Activated T-helper 2 cell treated with anti-CD3 and anti-CD28 coated beads, Interferon-gamma antibody, Interleukin-2, Interleukin-4, amounts not matched to agents 10 μg/mL and 5 μg/mL and 100 μg/mL, durations not matched to agents 14 hours and 24 hours and 36 hours (primary cell): ENCODE measurements around the gene PYY. TPM values are rescaled to one million over a fixed set of nuclear protein-coding genes. Genes with fewer than 3 reads are reported as not detected.
"Not testable (repeated sequence)": the region's sequence is repeated elsewhere in the genome, so short reads cannot be mapped to it uniquely, and the experiment has no call there.

ENCODE experiments used
- DNase-seq: peaks from one replicate; pipeline ENCODE4 v3.0.0; 2021; ENCODE audit warnings: low spot score
- H3K27ac Mint-ChIP-seq: one replicate; pipeline ENCODE4 v1.8.0; 2021; ENCODE audit warnings: mixed read lengths
- H3K27me3 Mint-ChIP-seq: one replicate; pipeline ENCODE4 v1.8.0; 2021; ENCODE audit warnings: low read depth, mixed read lengths
- H3K36me3 Mint-ChIP-seq: one replicate; pipeline ENCODE4 v1.8.0; 2021; ENCODE audit warnings: low read depth, mixed read lengths
- H3K4me1 Mint-ChIP-seq: one replicate; pipeline ENCODE4 v1.8.0; 2021; ENCODE audit warnings: low read depth, mixed read lengths
- H3K4me3 Mint-ChIP-seq: one replicate; pipeline ENCODE4 v1.8.0; 2021; ENCODE audit warnings: low read depth, mild to moderate bottlenecking, moderate library complexity, mixed read lengths
- H3K9me3 Mint-ChIP-seq: one replicate; pipeline ENCODE4 v1.8.0; 2021; ENCODE audit warnings: mixed read lengths
- intact Hi-C: fragments of 100-400 bp; cut with micrococcal nuclease; formaldehyde crosslinking; loops from one replicate; pipeline ENCODE4 v1.15.1; 2023
- total RNA-seq: library from RNA; stranded (reverse); gene quantifications from 2 replicates; pipeline ENCODE4 v1.2.3, GENCODE V29; 2022

The PYY gene
- total RNA-seq, 1 donor from 2014 or later = 0.18 TPM

DNA sequence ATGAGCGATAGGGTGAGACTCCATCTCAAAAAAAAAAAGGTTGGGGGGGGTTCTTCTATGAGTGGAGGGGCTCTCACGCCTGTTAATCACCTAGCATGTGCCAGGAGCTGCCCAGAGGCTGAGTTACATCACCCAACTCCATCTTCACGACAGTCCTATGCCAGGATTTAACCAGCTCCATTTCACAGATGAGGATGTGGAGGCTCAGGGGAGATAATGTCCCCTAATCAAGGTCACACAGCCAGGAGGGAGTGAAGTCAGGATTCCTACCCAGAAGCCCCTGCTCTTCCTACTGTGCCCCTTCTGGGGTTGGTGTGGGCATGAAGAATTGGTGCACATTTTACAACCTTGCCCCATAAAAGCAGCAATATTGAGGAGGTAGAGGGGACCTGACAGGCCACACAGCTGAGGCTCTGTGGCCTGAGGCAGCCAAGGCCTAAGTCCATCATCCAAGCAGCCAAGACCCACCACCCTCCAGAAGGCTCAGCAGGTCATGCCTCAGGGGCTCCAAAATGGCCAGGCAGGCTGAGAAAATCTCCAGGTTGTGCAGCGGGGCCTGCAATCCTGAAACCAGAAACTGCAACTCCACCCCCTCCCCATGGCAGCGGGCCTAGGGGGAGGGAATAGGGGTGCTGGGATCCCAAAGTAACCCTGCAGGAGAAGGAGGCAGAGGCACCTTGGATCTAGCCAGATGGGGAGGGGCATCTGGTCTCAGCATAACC is 18.4 kb downstream of the PYY start:
- no peaks in the 10 kb centered on the region for H3K36me3 Mint-ChIP-seq
- no peaks in the 10 kb centered on the region for H3K4me1 Mint-ChIP-seq
- no peak for DNase-seq
- no peaks in the 10 kb centered on the region for H3K9me3 Mint-ChIP-seq
- H3K27ac Mint-ChIP-seq = no peak overlapping the region
- H3K27me3 Mint-ChIP-seq = peaks cover 22% of the 10 kb centered on the region
- H3K4me3 Mint-ChIP-seq = no peak overlapping the region
- intact Hi-C loops = no loop called here

DNA sequence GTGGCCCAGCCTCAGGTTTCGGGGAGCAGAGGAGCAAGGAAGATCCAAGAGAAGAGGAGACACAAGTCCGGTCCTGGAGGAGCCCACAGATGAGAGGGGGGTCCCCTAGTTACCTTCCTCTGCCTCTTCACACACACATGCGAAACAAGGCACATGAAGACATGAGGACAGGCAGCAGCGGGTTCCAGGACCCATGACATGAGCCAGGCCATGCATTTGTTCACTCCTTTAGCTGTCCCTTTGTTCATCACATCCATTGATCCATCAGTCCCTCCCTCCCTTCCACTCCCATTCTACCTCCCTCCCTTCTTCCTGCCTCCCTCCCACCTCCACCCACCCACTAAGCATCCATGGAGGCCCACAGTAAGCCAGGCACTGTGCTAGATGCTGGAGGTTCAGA is 20.8 kb downstream of the PYY start:
- peaks cover 12% of the 10 kb centered on the region for H3K27me3 Mint-ChIP-seq
- H3K4me3 Mint-ChIP-seq = no peak overlapping the region
- no peak overlapping the region for H3K27ac Mint-ChIP-seq
- no peak for DNase-seq
- peaks cover 8% of the 10 kb centered on the region for H3K4me1 Mint-ChIP-seq
- intact Hi-C loops = no loop called here
- H3K9me3 Mint-ChIP-seq = no peaks in the 10 kb centered on the region
- H3K36me3 Mint-ChIP-seq = no peaks in the 10 kb centered on the region

DNA sequence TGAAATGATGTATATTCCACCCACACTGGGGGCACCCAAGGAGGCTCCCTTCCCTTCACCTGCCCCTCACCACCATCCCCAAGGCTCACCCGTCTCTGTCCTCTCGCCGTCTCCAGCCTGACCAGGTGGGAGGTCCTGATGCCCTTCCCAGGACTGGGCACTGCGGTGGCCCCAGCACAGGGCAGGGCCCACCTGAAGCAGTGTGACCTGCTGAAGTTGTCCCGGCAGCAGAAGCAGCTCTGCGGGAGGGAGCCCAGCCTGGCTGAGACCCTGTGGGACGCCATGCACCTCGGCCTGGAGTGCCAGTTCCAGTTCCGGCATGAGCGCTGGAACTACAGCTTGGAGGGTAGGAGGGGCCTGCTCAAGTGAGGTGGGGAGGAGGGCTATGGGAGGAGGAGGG is 21.4 kb downstream of the PYY start:
- no peak overlapping the region for H3K27ac Mint-ChIP-seq
- peaks cover 16% of the 10 kb centered on the region for H3K27me3 Mint-ChIP-seq
- intact Hi-C loops = no loop called here

DNA sequence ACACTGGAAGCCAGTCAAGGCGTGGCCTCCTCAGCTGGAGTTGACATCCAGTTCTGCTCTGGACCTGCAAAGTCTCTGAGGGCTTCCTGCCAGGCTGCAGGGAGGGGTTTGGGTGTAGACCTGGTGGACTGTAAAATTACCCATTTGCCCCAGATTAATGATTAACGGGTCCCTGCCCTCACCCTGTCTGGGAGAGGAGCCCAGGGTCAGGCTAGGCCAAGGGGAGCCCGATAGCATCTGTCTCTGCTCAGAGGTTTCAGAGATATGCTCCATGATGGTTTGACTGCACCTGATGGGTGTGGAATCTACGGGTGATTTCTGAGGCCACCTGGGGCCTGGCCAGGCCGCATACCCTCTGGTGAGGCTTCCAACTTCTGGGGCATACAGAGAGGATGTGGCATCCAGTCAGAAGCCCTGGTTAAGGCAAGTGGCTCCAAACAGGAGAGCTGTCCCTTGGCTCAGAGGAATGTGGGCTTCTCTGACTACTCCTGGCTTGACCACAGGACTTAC is 22.6 kb downstream of the PYY start:
- Mint-ChIP-seq H3K27ac (no peak overlapping the region), H3K27me3 (peaks cover 11% of the 10 kb centered on the region), H3K4me1 (peaks cover 17% of the 10 kb centered on the region), H3K36me3 (no peaks in the 10 kb centered on the region), H3K9me3 (no peaks in the 10 kb centered on the region), H3K4me3 (no peak overlapping the region)
- intact Hi-C loops = no loop called here
- no peak for DNase-seq

More for the DNA sequence above, 21.4 kb downstream of the PYY start:
- no peaks in the 10 kb centered on the region for H3K9me3 Mint-ChIP-seq
- H3K4me3 Mint-ChIP-seq = no peak overlapping the region
- H3K36me3 Mint-ChIP-seq = no peaks in the 10 kb centered on the region
- DNase-seq = no peak
- H3K4me1 Mint-ChIP-seq = peaks cover 12% of the 10 kb centered on the region

DNA sequence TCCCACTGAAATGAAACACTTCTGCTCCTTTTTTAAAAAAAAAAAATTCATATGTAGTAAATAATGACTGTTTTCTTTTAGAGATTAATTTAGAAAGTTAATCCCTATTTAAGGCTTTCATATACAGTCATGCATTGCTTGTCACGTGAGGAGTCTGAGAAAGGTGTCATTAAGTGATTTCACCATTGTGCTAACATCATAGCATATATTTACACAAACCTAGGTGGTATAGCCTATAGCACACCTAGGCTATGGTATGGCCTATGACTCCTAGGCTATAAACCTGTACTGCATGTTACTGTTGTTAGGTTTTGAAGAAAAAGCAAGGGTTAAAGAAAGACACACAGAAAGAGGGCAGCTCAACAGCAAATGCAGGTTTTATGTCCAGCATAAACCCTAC is 25.1 kb downstream of the PYY start:
- Mint-ChIP-seq H3K36me3 (no peaks in the 10 kb centered on the region), H3K4me1 (peaks cover 27% of the 10 kb centered on the region), H3K27me3 (peaks cover 13% of the 10 kb centered on the region), H3K27ac (no peak overlapping the region), H3K4me3 (no peak overlapping the region), H3K9me3 (no peaks in the 10 kb centered on the region)
- intact Hi-C loops = no loop called here
- no peak for DNase-seq

DNA sequence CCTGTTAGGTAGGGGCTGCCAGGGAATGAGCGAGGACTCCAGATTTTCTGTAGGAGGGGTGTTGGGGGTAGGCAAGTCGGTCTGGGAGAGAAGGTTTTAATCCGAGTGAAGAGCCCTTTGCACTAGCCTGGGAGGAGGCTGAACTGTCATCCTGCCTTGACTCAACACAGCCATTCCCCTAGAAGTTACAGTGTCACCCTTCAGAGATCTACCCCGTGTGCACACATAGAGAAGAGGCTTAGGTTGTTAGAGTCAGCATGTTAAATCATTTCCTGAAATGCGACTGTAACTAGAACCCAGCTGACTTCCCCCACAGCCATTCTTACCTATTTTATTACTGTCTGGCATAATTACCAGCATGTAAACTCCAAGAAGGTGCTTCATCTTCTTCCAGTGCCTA is 25.8 kb downstream of the PYY start:
- H3K27ac Mint-ChIP-seq, intact Hi-C loops, H3K9me3 Mint-ChIP-seq, DNase-seq, H3K36me3 Mint-ChIP-seq: not testable (repeated sequence)
- Mint-ChIP-seq H3K27me3 (peaks cover 13% of the 10 kb centered on the region), H3K4me3 (peak overlapping the region; percentile 68), H3K4me1 (peaks cover 27% of the 10 kb centered on the region)

DNA sequence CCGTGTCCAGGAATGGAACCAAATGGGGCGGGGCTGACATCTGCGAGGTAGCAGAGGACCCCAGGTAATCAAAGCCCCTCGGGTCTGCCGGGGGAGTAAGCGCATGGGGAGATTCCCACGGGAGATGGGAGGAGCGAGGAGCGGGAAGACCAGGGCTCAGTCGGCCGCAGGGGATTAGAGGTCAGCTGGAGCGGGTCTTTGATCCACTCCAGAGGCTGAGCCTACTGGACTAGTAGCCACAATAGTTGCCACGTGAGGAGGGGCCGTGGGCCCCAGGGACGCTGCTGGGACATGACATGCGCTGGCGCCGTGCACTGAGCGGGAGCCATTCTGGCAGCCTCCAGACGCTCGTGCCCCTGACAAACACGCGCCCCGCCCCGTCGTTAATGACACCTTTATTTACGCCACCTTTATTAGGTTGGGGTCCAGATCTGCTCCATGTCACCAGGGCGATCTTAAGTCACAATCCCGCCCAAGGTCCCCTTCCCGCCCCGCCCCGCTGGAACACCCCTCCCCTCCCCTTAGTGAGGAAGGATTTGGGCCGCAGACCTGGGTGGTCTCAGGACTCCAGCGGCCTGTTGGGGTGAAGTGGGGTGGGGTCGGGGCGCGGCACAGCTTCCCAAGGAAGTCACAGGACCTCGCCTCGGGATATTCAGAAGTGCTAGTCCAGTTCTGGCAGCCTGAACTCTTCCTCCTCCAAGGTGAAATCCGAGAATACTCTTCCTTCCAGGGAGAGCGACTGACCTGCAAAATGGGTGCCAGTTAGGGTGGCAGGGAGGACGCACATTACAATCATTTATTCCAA is 26.5 kb downstream of the PYY start:
- H3K9me3 Mint-ChIP-seq = no peaks in the 10 kb centered on the region
- H3K27ac Mint-ChIP-seq = no peak overlapping the region
- peaks cover 13% of the 10 kb centered on the region for H3K27me3 Mint-ChIP-seq
- intact Hi-C loops = no loop called here
- H3K4me1 Mint-ChIP-seq = peaks cover 27% of the 10 kb centered on the region
- DNase-seq = no peak
- H3K36me3 Mint-ChIP-seq = no peaks in the 10 kb centered on the region
- peak overlapping the region; percentile 68 for H3K4me3 Mint-ChIP-seq

DNA sequence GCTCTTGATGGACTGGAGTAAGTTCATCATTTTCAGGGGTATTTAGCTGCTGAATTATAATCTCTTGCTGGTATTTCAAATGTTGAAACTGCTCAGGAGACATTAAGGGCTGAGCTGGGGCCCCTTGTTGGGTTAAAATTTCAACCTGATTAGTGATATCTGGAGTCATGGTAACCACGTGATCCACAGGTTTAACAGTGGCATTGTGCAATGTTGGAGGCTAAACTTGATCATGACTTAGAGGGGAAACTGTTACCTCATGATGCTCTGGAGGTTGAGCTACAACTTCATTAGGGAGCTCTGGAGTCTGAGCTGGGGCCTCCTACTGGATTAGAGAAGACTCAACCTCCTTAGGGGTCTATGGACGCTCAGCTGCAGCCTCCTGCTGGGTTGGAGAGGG is 29.2 kb downstream of the PYY start:
- DNase-seq = no peak
- Mint-ChIP-seq H3K9me3 (no peaks in the 10 kb centered on the region), H3K27ac (no peak overlapping the region), H3K36me3 (no peaks in the 10 kb centered on the region), H3K27me3 (peaks cover 13% of the 10 kb centered on the region), H3K4me1 (peaks cover 27% of the 10 kb centered on the region), H3K4me3 (no peak overlapping the region)
- intact Hi-C loops = no loop called here

DNA sequence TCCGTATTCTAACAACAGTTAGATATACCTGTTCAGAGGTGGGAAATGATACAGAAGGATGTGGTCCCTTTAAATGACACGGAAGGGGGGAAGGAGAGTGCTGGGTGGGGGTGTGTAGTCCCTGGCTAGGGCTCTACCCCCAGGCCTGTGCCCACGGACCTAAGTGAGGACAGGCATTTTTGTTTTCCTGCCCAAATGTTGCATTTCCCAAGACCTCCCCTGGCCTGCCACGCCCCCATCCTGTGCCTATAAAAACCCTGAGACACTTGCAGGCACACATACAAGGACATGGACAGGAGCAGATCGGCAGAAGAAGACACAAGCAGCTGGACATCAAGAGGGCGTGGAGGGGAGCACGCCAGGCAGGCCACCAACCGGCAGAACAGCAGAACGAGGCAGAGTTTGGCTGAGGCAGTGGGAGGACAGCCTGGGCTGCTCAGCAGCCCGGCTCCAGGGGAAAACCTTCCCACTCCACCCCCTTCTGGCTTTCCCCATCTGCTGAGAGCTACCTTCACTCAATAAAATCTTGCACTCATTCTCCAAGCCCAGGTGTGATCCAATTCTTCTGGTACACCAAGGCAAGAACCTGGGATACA is 33.1 kb downstream of the PYY start:
- Mint-ChIP-seq H3K4me1 (peaks cover 15% of the 10 kb centered on the region), H3K36me3 (no peaks in the 10 kb centered on the region), H3K27ac (no peak overlapping the region), H3K9me3 (no peaks in the 10 kb centered on the region), H3K4me3 (no peak overlapping the region), H3K27me3 (peaks cover 9% of the 10 kb centered on the region)
- intact Hi-C loops = no loop called here
- no peak for DNase-seq

DNA sequence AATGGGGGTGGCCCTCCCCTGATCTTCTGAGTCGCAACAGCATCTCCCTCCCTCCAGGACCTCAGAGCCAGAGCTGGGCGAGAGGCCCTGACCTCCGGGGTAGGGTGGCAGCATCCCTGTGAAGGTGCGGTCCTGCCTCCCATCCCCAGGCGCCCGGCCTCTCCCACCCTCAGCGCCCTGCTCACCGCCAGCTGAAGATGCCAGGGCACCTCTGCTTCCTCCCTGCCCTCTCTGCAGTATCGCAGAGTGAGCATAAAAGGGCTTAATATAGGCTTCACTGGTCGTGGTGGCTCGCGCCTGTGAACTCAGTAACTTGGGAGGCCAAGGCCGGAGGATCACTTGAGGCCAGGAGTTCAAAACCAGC is 35.7 kb downstream of the PYY start:
- Mint-ChIP-seq H3K27me3 (peaks cover 9% of the 10 kb centered on the region), H3K4me1 (peaks cover 5% of the 10 kb centered on the region), H3K9me3 (no peaks in the 10 kb centered on the region), H3K27ac (no peak overlapping the region), H3K36me3 (no peaks in the 10 kb centered on the region), H3K4me3 (peak overlapping the region; percentile 49)
- DNase-seq = no peak
- intact Hi-C loops = no loop called here

DNA sequence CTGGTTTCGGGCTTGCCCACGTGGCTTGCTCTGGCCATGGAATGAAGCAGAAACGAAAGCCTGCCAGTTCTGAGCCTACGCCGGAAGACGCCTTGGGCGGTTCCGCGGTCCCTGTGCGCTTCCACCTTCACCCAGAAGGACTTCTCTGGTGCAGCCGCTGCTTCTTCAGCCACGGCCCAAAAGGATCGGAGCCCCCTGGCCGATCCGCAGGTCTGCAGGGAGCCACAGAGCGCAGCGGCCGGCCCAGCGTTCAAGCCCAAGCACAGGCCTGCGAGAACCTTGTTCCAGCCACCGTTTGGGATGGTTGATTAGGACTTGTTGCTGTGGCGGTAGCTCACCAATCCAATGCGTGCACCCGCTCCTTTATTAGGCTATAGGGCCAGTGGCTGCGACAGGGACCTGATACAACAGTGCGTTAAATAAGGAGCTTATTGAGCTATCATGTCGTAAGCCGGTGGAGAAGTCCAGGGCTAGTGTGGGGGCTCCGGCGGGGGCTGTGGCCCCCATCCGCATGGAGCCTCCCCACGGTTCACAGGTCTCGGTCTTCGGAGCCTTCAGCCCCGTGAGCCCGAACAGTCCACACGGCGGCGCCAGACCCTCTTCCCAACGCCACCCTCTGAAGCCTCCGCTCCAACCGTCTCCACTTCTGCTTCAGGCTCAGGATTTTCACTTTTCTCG is 36.3 kb downstream of the PYY start:
- H3K9me3 Mint-ChIP-seq = no peaks in the 10 kb centered on the region
- H3K4me1 Mint-ChIP-seq = peaks cover 5% of the 10 kb centered on the region
- H3K27ac Mint-ChIP-seq = no peak overlapping the region
- peaks cover 9% of the 10 kb centered on the region for H3K27me3 Mint-ChIP-seq
- peak overlapping the region; percentile 49 for H3K4me3 Mint-ChIP-seq
- intact Hi-C loops = no loop called here
- H3K36me3 Mint-ChIP-seq = no peaks in the 10 kb centered on the region
- peak; percentile 43 for DNase-seq

DNA sequence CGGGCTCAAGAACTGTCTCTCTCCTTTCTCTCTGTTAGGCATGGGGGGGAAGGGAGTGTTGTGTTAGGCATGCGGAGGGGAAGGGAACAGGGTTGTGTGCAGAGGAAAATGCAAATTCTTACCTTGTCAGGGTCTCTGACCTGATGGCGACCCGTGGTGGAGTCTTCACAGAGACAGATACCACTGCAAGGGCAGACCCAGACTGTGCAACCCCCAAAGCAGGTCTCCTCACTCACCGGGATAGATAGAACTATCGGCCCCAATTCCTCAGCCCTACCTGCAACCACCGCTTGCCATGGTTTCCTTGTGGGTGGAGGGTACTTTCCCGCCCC is 36.8 kb downstream of the PYY start:
- intact Hi-C loops = no loop called here

More for the DNA sequence above, 36.8 kb downstream of the PYY start:
- H3K27me3 Mint-ChIP-seq = peaks cover 9% of the 10 kb centered on the region
- peaks cover 5% of the 10 kb centered on the region for H3K4me1 Mint-ChIP-seq
- no peak overlapping the region for H3K4me3 Mint-ChIP-seq
- DNase-seq = no peak
- H3K9me3 Mint-ChIP-seq = no peaks in the 10 kb centered on the region
- H3K27ac Mint-ChIP-seq = no peak overlapping the region
- H3K36me3 Mint-ChIP-seq = no peaks in the 10 kb centered on the region
